Subcutaneous adipose tissue (tissue), 4 donors: ENCODE results near the gene STRBP. TPM values are rescaled to one million over a fixed set of nuclear protein-coding genes. Genes with fewer than 3 reads are reported as not detected.

ENCODE experiments used
- CTCF ChIP-seq: fragments of 450-650 bp; IDR thresholded peaks from one replicate; pipeline ENCODE4 v1.5.1; 2016; ENCODE audit warnings: low read depth, mild to moderate bottlenecking, control low read depth, antibody characterized with exemption, moderate library complexity
- total RNA-seq, 4 donors: library from RNA; depleted of rRNA; stranded (reverse); fragments of >200 nt; gene quantifications; one replicate each; pipeline ENCODE4 v1.1.0, GENCODE V29; 2016

STRBP gene
- total RNA-seq, 4 donors from 2014 or later, result 6.6 to 11.3 (median 10.0) TPM

GRCh38 chr9:123283048-123283408 is 14.6 kb upstream of the STRBP start:
- TF ChIP-seq CTCF, result no peak

- no peak for TF ChIP-seq CTCF
These were observed 14.1 kb upstream of the STRBP start for GRCh38 chr9:123282362-123283047.

- no peak for TF ChIP-seq CTCF
These were observed 13.4 kb upstream of the STRBP start for GRCh38 chr9:123281659-123282350.

GRCh38 chr9:123278361-123278760 is 10.0 kb upstream of the STRBP start:
- no peak for TF ChIP-seq CTCF

GRCh38 chr9:123276551-123276950 is 8.2 kb upstream of the STRBP start:
- TF ChIP-seq CTCF, result no peak

- TF ChIP-seq CTCF, result no peak
These were observed 895 bp upstream of the STRBP start for GRCh38 chr9:123269281-123269680.

GRCh38 chr9:123268199-123268464 is 254 bp downstream of the STRBP start:
- no peak for TF ChIP-seq CTCF
